Neural crest cell (in vitro differentiated cells): Measurements from ENCODE around the gene PLCL1. TPM values are rescaled to one million over a fixed set of nuclear protein-coding genes. Genes with fewer than 3 reads are reported as not detected.
"Not testable (repeated sequence)": the region's sequence is repeated elsewhere in the genome, so short reads cannot be mapped to it uniquely, and the experiment has no call there.

Source experiments
- DNase-seq: peaks from one replicate; pipeline ENCODE4 v3.0.0; 2021; ENCODE audit warnings: low read depth, mixed read lengths, low spot score
- H3K27ac Mint-ChIP-seq: one replicate; pipeline ENCODE4 v1.8.0; 2021; ENCODE audit warnings: mild to moderate bottlenecking, mixed read lengths; ENCODE audit not compliant: unreplicated experiment
- H3K27me3 Mint-ChIP-seq: 2 replicates; pipeline ENCODE4 v1.8.0; 2021; ENCODE audit warnings: low read depth, mild to moderate bottlenecking, mixed read lengths
- H3K36me3 Mint-ChIP-seq: 2 replicates; pipeline ENCODE4 v1.8.0; 2021; ENCODE audit warnings: low read depth, mild to moderate bottlenecking, mixed read lengths
- H3K4me1 Mint-ChIP-seq: 2 replicates; pipeline ENCODE4 v1.8.0; 2021; ENCODE audit warnings: mixed read lengths
- H3K4me3 Mint-ChIP-seq: one replicate; pipeline ENCODE4 v1.8.0; 2021; ENCODE audit warnings: mild to moderate bottlenecking, mixed read lengths
- H3K9me3 Mint-ChIP-seq: 2 replicates; pipeline ENCODE4 v1.8.0; 2021; ENCODE audit warnings: mixed read lengths
- CTCF ChIP-seq: fragments of 200-600 bp; sonication (generic); conservative IDR thresholded peaks from 2 replicates; pipeline ENCODE4 v1.5.0; 2021; ENCODE audit warnings: antibody characterized with exemption, mild to moderate bottlenecking
- total RNA-seq: library from RNA; stranded (reverse); gene quantifications from 2 replicates; pipeline ENCODE4 v1.2.1, GENCODE V29; 2021

The PLCL1 gene
- total RNA-seq, 1 donor from 2014 or later: 0.72 TPM

GRCh38 chr2:198017068-198017467 is 212.7 kb downstream of the PLCL1 start:
- no peak for DNase-seq
- no peak for TF ChIP-seq CTCF
- H3K4me3 Mint-ChIP-seq: no peak overlapping the region
- peaks cover 7% of the 10 kb centered on the region for H3K27me3 Mint-ChIP-seq
- H3K36me3 Mint-ChIP-seq: no peaks in the 10 kb centered on the region
- no peaks in the 10 kb centered on the region for H3K4me1 Mint-ChIP-seq
- H3K9me3 Mint-ChIP-seq: peaks cover under 1% of the 10 kb centered on the region
- no peak overlapping the region for H3K27ac Mint-ChIP-seq

GRCh38 chr2:198028955-198029354 is 224.6 kb downstream of the PLCL1 start:
- TF ChIP-seq CTCF: no peak
- no peak overlapping the region for H3K27ac Mint-ChIP-seq
- DNase-seq: no peak
- no peak overlapping the region for H3K4me3 Mint-ChIP-seq
- no peaks in the 10 kb centered on the region for H3K36me3 Mint-ChIP-seq
- H3K27me3 Mint-ChIP-seq: peaks cover 3% of the 10 kb centered on the region
- H3K4me1 Mint-ChIP-seq: no peaks in the 10 kb centered on the region
- H3K9me3 Mint-ChIP-seq: no peaks in the 10 kb centered on the region

GRCh38 chr2:198029576-198029975 is 225.2 kb downstream of the PLCL1 start:
- H3K27ac Mint-ChIP-seq, H3K4me1 Mint-ChIP-seq, DNase-seq, H3K9me3 Mint-ChIP-seq, H3K27me3 Mint-ChIP-seq, H3K4me3 Mint-ChIP-seq, H3K36me3 Mint-ChIP-seq: not testable (repeated sequence)

- Mint-ChIP-seq H3K4me3 (no peak overlapping the region), H3K27ac (no peak overlapping the region), H3K27me3 (peaks cover 6% of the 10 kb centered on the region), H3K9me3 (no peaks in the 10 kb centered on the region), H3K4me1 (no peaks in the 10 kb centered on the region), H3K36me3 (no peaks in the 10 kb centered on the region)
- no peak for DNase-seq
- TF ChIP-seq CTCF: no peak
Measured at GRCh38 chr2:198033626-198034025, 229.2 kb downstream of the PLCL1 start.

- H3K36me3 Mint-ChIP-seq: no peaks in the 10 kb centered on the region
Measured at GRCh38 chr2:198036029-198036879, 231.9 kb downstream of the PLCL1 start.

More at GRCh38 chr2:198036029-198036879, 231.9 kb downstream of the PLCL1 start:
- Mint-ChIP-seq H3K9me3 (no peaks in the 10 kb centered on the region), H3K4me3 (no peak overlapping the region), H3K27me3 (peaks cover 5% of the 10 kb centered on the region), H3K27ac (no peak overlapping the region), H3K4me1 (no peaks in the 10 kb centered on the region)
- no peak for DNase-seq
- no peak for TF ChIP-seq CTCF
